GM18507 (cell line): ENCODE measurements around the gene UVSSA.
"Not testable (repeated sequence)": the region's sequence is repeated elsewhere in the genome, so short reads cannot be mapped to it uniquely, and the experiment has no call there.

Source experiments
- DNase-seq: peaks from one replicate; pipeline ENCODE4 v3.0.0; 2011; ENCODE audit warnings: low read depth; ENCODE audit not compliant: insufficient read length; ENCODE audit errors: extremely low spot score
- FAIRE-seq: peaks from 2 replicates; lab custom pipeline; 2011; peaks lifted over from hg19 to GRCh38; lab: Jason Lieb, UNC

The UVSSA gene

DNA sequence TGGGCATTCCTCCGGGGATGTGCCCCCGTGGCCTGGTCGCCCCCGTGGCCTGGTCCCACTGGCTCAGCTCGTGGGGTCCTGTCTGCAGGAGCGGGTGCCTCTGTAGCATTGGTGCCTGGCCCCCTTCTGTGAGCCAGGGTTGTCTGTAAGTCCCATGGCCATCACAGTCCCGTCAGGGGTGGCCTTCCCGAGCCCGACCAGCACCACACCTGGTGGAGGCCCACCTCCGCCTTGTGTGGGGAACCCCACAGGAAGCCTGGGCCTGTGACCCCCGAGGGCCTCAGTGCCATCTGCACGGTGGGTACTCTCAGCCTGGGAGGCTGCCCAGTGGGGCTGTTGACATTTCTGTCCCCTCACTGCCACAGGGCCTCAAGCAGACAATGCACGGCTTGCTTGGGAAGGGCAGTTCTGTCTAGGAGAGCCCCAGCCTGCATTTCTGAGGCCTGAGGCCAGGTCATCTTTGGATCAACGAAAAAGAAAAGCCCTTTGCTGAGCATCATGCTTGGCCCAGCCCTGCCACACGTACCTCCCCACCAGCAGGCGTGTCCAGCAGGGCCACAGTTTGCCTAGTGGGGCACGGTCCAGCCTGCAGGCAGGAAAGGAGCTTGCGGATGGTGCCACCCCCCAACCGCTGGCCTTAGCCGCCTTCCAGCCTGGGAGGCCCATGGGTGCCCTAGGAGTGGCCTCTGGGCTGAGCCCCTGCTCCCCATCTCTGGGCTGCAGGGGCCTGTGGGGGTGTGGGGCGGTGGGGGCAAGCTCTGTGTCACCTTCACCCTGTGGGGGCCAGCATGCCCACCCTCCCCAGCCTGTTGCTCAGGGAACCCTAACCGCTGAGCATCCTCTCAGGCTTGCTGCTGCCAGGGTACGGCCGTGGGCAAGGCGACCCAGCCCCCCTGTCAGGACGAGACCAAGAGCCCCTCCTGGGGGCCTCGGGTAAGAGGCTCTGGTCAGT is 36.0 kb downstream of the UVSSA start:
- DNase-seq (no peak), FAIRE-seq (no peak)

DNA sequence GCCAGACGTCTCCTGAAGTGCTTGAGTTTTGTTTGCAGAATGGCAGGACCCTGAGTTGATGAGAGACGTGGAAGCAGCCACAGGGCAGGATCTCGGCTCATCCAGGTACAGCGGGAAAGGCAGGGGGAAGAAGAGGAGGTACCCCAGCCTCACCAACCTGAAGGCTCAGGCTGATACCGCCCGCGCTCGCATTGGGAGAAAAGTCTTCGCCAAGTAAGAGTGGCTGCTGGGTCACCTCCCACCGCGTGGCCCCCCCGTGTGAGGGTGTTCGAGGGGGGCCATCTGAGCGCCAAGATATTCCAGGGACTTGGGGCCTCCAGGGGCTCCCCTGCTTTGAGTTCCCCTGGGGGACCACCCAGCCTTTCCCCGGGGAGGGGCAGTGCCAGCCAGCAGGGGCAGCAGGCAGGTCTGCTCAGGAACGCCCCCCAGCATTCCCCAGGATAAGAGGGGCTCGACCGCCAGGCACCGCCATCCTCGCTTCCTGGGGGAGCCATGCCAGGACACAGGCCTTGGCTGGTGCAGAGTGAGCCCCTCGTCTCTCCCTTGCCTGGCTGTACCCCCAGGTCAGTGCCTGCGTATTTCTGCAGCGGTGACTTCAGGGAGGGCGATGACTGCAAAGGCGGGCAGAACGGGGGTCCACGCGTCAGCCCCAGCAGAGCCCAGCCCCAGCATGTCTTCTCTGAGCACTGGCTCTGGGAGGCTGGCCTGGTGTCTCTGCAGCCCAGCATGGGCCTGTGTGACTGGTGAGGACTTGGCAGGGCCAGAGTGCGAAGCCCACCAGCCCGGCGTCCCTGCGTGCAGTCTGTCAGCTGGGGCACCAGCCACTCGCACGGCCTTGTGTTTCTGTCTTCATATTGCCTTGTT is 37.0 kb downstream of the UVSSA start:
- DNase-seq (no peak), FAIRE-seq (no peak)

DNA sequence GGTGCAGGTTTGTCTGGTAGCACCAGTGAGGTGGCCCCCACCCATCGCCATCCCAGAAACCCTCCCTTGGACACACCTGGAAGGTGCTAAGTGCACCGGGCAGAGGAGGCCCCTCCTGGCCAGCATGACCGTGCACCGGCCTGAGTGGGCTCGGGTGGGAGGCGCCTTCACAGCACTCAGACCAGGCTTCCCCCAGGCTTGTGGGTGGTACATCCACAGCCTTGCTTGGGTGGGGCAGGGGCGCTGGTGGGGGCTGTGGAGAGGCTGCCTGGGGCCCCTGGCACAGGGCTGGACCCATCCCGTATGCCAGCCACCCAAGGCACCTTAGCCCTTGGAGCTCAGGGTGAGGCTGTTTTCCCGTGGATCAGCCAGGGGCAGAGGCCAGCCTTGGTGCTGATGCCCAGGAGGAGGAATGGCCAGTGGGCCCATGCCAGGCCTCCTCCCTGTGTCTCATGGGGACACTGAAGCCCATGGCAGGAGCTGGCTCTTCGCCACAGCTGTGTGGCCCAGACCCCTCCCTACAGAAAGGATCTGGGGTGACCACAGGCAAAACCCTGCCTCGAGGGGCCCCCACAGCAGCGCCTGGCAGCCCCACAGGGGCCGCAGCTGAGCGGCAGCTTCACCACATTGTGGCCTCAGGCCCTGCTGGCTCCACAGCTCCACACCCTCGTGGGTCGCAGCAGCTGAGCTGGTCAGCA is 37.8 kb downstream of the UVSSA start:
- no peak for DNase-seq
- FAIRE-seq = no peak

DNA sequence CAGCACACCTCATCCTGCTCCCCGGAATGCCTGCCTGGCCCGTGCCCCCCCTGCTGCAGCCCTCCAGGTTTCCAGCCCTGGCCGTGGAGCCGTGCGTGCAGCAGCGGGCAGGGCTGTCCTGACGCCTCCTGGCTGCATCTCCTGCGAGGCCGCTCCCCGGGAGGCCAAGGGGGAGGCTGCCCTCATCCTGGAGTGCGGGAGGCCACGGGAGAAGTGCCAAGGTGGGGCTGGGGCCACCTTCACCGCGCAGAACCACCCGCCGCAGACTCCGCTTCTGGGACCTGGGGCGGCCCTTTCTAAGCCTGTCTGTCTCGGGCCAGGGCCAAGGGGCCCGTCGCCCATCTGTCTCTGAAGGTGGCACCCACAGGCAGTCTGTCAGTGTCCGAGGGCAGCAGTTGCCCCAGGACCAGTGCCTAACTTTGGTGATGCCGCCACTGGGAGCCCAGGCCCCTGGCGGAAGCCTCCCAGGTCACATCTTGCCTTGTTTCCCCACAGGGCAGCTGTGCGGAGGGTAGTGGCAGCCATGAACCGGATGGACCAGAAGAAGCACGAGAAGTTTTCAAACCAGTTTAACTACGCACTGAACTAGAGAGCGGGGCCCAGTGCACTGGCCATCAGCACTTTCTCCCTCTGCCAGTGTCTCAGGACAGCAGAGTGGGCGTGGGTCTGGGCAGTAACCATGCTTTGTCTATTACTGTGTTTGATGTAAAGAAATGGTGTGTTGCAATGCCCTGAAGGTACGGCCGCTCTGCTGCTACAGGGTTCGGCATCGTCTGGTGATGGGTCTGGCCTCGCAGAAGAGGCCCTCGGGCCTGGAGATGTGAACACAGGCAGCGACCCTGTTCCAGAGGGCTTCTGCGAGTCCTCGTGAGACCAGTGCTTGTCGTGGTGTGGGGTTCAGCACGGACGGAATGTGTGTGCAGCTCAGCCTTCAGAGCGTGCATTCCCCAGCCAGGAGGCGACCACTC is 38.6 kb downstream of the UVSSA start:
- FAIRE-seq = no peak
- no peak for DNase-seq

DNA sequence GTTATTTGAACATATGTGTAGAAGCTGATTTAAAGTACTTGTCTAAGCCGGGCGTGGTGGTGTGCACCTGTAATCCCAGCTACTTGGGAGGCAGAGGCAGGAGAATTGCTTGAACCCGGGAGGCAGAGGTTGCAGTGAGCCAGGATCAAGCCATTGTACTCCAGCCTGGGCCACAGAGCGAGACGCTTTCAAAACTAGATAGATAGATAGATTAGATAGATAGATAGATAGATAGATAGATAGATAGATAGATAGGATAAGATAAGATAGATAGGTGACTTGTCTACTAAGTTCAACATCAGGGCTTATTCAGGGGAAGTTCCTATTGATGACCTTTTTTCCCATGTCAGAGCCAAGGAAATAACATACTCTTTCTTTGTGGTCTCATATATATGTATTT is 46.4 kb downstream of the UVSSA start:
- not testable (repeated sequence) for FAIRE-seq, DNase-seq

DNA sequence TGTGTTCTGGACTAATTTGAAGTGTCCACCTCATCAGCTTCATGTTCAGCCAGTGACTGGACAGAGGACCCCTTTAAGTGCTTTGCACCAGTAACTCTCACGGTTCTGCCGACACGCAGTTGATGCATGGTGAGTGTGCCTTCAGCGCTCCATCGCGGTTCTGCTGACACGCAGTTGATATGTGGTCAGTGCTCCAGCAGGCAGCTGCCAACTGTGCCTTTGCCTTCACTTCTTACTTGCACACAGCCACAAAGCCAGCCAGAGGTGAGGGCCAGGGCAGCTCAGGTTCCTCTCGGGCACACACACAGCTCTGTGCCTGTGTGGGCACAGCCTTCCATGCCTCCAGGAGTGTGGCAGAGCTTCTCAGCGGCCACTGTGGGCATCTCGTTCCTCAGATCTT is 46.9 kb downstream of the UVSSA start:
- DNase-seq = no peak
- no peak for FAIRE-seq

DNA sequence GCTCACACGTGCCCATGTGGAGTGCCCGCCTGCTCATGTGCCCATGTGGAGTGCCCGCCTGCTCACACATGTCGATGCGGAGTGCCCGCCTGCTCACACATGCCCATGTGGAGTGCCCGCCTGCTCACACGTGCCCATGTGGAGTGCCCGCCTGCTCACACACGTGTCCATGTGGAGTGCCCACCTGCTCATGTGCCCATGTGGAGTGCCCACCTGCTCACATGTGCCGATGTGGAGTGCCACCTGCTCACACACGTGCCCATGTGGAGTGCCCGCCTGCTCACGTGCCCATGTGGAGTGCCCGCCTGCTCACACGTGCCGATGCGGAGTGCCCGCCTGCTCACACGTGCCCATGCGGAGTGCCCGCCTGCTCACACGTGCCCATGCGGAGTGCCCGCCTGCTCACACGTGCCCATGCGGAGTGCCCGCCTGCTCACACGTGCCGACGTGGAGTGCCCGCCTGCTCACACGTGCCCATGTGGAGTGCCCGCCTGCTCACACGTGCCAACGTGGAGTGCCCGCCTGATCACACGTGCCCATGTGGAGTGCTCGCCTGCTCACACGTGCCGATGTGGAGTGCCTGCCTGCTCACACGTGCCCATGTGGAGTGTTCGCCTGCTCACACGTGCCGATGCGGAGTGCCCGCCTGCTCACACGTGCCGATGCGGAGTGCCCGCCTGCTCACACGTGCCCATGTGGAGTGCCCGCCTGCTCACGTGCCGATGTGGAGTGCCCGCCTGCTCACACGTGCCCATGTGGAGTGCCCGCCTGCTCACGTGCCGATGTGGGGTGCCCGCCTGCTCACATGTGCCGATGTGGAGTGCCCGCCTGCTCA is 47.8 kb downstream of the UVSSA start:
- not testable (repeated sequence) for FAIRE-seq, DNase-seq

DNA sequence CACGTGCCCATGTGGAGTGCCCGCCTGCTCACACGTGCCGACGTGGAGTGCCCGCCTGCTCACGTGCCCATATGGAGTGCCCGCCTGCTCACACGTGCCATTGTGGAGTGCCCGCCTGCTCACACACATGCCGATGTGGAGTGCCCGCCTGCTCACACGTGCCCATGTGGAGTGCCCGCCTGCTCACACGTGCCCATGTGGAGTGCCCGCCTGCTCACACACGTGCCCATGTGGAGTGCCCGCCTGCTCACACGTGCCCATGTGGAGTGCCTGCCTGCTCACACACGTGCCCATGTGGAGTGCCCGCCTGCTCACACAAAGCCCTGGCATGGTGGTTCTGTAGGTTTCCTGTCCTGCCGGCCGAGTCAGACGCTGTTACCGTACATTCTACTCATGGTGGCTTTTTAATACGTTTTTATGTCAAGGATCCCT is 48.4 kb downstream of the UVSSA start:
- not testable (repeated sequence) for FAIRE-seq

DNA sequence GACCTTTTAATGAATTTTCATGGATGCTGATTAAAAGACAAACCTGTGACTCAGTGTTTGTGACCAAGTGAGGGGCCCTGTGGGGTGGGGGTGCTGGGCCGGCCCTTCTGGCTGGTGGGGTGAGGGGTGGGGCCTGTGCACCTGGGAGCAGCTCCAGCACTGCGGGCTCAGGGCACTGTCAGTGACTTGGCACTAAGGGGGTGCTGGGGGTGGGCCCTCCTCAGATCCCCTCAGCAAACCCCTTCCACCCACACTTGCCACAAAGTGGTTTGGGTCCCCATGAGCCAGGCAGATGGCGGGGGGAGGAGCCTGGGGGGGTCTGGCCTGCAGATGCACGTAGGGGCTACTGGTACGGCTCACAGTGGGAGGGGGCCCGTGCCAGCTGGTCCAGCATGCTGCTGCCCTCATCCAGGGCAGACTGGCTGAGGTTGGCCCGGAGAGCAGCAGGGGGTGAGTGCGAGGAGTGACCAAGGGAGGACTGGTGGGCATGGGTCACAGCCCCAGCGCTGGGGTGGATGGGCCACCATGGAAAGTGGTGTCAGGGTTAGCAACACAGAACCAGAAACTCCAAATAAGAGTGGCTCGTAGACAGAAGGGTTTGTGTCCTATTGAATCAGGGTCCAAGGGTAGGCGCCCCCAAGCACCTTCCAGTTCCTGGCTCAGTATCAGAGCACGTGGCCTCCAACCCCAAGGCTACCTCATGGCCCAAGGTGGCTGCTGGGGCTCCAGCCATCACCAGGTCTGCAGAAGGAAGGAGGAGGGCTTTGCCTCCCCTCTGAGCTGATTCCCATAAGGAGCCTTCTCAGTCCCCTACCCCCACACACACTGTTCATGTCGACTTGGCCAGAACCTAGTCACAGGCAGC is 49.2 kb downstream of the UVSSA start:
- DNase-seq (no peak), FAIRE-seq (no peak)

More for the DNA sequence above, 48.4 kb downstream of the UVSSA start:
- not testable (repeated sequence) for DNase-seq

DNA sequence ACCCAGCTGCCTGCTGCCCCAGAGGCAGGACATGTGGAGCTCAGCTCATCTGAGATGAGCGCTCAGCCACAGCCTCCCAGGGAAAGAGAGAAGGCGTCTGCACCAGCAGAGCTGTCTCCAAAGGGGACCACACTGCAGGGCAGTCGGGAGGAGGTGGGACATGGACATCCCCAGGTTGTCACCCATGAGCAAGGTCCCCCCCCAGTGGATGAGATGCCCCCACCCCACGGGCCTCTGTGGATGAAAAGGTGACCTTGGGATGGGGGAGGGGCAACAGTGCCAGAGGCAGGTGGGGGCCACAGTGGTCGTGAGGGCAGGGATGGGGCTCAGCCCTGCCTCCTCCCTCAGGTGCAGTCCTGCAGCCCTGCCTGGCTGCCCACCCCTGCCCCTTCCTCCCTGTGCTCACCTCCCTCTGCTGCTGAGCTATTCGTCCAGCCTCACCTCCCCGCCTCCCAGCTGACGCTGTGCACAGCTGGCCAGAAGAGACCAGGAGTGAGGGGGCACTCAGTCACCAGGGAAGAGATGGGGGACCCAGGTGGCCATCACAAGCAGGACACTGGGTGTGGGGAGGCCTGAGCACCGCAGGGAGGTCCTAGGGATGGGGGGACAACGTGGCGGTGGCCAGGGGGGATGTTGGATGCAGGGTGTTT is 49.9 kb downstream of the UVSSA start:
- DNase-seq (no peak), FAIRE-seq (no peak)

DNA sequence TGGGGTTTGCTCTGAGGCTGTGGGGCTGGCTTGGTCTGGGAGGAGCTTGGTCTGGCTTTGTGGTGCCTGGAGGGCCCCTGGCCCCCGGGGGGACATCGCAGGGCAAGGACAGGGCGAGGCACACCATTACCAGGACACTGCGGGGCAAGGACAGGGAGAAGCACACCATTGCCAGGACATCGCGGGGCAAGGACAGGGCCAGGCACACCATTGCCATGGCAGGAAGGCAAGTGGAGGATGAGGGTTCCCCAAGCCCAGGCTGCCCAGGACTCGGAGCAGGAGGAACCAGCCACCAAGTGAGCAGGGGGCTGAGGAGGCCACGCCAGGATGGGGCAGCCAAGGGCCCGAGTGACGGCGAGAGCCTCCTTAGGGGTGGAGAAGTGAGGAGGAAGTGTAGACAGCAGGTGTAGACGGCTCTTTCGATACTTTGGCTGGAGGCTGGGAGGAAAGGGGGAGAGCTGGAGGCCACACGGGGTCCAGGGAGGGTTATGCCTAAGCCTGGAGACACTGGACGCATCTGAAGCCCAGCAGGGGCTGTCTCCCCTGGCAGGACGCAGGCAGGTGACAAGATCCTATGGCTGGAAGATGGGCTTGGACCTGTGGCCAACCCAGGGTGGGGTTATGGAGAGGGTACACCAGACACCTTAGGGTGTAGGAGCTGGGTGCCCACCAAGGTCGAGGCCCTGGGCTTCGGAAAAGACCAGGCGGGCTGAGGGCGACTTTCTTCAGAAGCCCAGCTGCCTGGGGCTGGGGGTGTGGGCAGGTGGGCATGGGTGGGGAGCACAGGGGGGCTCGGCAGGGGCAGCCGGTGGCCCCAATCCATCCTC is 51.9 kb downstream of the UVSSA start:
- FAIRE-seq (no peak), DNase-seq (no peak)

DNA sequence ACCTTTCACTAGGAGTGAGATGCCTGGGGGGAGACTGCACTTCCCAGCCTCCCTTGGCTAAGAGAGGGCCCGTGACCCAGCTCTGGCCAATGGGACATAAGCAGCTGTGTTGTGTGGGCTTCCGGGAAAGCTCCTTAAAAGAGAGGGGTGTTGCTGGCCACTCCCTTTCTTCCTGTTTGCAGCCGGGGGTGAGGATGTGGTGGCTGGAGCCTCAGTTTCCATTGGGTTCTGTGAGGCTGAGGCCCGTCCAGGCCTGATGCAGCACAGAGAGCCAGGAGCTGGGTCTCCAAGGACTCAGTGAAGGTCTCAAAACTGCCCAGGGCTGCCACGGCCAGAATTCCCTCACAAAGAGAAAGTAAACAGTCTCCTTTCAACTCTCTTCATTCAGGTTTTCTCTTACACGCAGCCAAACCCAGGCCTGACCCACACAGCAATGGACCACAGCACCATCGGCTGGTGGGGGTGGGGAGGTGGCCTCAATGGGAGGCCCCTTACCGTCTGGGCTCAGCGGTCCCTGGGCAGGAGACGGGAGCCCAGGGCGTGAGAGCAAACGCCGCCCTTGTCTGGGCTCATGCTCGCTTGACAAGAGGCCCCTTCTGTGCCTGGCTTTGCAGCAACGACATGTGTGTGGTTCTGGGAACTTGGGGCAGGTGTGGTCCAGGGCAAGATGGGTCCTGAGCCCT is 52.6 kb downstream of the UVSSA start:
- DNase-seq = no peak
- no peak for FAIRE-seq

DNA sequence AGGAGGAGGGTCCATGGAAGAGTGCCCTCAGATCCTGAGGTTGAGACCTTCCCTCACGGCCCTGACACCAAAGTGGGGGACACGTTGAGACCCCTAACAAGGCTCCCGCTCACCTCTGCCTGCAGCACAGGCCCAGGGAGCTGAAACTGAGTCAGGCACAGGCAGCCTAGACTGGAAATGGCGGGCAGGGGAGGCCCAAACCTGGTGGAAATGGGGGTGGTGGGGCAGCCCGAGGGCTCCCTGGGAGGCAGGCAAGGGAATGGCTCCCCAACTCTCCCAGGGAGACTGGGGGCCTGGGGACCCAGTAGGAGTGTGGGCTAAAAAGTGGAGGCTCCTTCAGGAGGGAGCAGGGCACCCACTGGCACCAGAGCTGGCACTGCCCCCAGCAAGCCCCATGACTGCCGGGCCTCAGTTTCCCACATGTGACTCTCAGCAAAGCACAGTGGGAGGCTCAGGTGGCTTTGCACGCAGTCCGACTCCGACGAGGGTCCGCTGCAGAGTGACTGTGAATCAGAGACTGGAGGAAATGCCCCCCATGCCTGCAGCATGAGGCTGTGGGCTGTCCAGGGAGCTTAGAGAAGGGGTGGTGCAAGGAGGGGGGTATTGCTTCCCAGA is 53.3 kb downstream of the UVSSA start:
- DNase-seq (no peak), FAIRE-seq (no peak)

DNA sequence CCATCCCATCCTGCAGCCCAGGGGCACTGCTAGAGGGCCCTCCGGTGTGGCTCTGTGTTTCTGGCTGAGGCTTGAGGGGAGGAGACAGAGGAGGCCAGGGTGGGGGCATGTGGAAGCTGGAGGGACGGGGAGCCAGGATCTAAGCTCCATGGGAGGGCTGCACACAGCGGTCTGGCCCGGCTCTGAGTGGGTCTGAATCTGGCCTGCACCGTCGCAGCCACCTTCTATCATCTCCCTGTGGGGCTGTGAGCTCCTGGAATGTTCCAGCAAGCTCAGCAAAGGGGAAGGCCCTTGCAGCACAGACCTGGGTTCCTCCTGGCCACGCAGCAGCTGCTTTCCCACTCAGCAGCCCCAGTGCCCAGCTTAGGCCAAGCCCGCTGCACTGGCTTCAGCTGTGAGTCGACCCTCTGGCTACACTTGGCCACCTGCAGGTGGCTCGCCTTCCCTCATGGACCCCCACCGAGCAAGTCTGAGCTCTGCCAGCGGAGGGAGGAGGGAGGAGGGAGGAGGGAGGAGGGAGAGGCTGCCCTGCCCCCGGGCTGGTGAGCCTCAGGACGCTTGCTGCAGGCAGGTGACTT is 53.9 kb downstream of the UVSSA start:
- FAIRE-seq (no peak), DNase-seq (no peak)
